NCI-H2107 treated with DMSO at 0.1 percent for 48 hours (cell line): ENCODE data around the gene HMCN1.

ENCODE experiments used
- DNase-seq: peaks from one replicate; lab custom pipeline; 2025; ENCODE audit not compliant: unreplicated experiment; lab: John Stamatoyannopoulos, UW

HMCN1 gene

DNA sequence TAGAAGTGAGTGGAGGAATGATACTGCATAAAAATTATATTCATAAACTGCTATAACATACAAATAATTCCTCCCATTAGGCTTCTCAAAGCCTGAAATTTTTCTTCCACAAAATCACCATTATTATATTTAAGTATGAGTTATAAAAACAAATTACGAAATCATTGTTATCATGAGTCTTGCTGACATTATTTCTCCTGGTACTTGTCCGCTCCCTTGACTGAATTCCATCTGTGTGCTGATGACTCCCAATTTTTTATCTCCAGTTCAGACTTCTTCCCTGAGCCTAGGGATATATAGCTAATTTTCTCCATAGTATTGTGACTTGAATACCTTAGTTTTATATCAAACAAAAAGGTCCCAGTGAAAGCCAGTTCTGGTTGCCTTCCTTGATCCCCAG, 268.2 kb downstream of the HMCN1 start:
- DNase-seq = no peak

DNA sequence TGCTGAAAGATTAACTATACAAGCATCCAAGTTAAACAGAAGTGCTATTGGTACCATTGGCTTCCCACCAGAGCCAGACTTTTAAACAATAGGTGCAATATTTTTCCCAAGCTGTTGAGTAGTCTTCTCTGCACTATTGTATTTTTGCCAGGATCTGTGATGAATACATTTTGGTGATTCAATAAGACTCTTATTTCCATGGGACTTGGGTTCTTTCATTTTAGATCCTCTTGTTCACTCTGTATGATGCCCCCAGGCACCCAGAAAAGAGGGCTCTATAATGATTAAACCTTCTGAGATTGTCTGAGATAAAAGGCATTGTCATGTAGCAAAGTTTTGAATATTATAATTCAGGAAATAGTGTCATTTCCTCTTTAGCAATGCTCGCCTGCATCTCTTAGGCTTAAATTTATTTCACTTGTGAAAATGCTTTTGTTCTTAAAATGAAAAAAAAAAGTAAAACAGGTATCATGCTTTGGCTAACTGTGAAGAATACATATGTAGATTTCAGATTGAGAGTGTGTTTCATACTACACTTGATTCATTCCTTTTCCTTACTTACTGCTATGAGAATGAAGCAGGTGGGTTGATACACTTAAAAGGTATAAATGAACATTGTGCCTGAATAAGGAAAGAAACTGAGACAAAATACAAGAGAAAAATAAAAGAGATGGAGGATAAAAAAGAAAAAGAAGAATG, 275.0 kb downstream of the HMCN1 start:
- no peak for DNase-seq

DNA sequence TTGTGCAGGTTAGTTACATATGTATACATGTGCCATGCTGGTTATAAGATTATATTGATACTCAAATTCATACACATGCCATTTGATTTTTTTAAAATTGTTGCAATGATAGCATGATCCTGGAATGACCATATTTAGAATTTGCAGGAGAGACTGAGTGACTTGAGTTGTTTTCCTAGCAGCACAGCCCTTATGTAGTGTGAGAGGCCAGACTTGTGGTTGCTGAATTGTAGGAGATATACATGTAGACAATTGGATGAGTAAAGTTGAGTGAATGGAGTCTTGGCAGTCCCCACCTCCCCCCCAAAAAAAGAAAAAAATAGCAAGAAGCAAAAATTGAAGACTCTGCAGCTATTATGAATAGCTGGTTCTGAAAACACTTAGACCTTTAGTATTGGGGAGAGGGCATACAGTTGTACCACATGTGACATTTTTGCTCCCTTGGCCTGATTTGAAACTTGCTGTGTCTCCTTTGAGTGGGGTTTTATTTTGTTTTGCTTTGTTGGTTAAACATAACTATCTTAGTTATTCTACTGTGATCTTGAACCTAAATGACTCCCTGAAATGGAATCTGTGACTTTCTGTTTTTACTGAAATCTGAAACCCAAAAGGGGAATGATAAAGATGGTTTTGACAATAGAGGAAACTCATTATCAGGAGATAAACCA, 280.3 kb downstream of the HMCN1 start:
- no peak for DNase-seq

DNA sequence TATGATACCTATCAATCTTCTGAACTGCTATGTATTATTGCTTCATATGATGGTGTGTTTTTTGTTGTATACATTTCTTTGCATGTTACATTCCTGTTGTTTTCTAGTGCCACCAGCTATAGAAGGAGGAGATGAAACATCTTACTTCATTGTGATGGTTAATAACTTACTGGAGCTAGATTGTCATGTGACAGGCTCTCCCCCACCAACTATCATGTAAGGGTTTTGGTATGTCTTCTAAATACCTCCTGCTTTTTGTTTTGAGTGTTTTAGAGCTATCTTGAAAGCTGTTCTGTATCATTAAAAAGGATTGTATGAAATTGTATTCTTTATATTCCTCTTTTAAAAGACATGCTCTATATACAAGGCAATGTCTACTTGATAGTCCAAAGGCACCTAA, 282.7 kb downstream of the HMCN1 start:
- DNase-seq = no peak

DNA sequence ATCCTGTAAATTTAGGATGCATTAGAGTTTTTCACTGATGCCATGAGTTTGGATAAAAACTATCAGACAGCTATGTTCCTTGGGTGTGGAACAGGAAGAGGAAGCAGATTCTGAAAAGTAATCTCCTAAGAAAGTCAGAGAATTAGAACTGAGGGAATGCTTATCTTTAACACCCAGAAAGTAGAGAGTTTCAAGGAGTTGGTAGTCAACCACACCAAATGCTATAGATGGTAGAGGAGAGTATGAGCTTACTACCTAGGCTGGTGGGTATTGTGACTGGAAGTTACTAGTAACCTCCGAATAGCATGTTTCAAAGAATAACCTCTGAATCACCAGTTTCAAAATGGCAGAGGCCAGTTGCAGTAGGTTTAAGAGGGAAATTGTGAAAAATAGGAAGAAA, 288.0 kb downstream of the HMCN1 start:
- no peak for DNase-seq

DNA sequence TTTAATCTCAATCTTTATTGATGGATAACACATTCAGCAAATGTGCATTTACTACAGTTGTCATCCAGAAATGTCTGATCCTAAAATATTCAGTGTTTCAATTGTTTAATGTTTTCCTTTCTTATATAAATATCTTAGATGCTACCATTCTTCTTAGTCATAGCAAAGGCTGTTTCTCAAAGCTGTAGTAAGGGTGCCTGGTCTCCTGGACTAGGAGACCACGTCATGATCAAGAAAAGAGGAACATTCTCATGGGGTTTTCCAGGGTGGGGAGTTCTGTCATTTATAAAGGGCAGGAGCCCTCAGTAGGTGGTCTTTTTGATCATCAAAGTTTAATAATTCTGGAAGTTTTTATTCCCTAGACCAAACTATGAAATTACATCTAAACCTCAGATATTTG, 292.8 kb downstream of the HMCN1 start:
- no peak for DNase-seq

DNA sequence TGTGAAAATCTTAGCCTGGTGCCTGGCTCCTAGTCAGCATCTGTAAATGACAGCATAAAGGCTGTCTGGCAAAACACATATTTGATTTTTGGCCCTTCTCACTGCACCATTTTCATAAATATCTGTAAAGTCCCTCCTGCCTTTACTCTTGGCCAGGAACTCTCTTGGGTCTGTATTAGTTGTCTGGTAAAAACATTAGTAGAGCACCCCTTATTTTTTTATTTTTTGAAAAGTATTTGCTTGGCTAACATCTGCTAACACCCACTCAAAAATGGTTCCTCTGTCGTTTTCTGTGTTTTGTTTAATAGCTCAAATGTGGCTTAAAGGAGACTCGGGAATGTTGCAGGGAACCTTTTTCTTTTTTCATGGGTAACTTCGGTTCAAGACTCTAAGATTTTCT, 293.4 kb downstream of the HMCN1 start:
- DNase-seq = no peak

DNA sequence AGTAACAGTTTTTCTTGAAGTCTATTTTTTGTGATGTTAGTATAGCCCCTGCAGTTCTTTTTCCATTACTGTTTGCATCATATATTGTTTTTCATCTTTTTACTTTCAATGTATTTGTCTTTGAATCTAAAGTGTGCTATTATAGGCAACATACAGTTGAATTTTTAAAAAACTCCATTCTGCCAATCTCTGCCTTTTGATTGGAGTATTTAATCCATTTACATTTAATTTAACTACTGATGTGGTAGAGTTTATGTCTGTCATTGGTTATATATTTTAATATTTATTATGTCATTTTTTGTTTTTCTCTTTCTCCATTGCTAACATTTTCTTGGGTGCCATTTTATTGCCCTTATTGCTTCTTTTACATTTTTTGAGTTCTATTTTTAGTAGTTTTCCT, 296.3 kb downstream of the HMCN1 start:
- DNase-seq = no peak

DNA sequence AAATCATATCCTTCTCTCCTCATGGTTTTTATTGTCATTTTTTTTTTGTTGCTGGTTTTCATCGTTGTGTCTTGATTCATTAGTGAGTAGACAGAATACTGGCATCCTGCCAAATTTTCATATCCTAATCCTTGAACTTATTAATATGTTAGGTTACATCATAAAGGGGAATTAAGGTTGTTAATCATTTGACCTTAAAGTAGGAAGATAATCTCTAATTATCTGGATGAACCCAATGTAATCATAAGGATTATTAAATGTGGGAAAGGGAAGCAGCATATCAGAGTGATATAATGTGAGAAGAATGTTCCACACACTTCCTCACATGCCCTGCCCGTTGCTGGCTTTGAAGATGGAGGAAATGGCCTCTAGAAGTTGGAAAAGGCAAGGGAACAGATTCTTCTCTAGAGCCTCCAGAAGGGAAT, 299.7 kb downstream of the HMCN1 start:
- no peak for DNase-seq

DNA sequence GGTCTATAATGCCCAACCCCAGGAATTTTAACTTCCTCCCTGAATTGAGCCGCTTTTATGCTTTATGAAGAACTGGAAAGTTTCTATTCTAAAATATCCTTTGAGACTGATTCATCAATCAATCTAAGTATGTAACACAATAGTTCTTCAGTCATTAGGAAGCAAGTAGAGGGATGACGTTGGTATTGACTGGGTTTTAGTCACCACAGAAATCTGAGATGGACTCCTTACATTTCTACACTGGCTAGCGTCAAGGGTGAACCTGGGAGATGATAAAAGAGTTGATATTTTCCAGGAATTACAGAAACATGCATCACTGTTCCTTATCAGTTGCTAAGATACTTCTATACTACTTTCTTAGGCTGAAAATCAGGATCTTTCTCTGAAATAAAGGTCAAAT, 308.0 kb downstream of the HMCN1 start:
- no peak for DNase-seq

DNA sequence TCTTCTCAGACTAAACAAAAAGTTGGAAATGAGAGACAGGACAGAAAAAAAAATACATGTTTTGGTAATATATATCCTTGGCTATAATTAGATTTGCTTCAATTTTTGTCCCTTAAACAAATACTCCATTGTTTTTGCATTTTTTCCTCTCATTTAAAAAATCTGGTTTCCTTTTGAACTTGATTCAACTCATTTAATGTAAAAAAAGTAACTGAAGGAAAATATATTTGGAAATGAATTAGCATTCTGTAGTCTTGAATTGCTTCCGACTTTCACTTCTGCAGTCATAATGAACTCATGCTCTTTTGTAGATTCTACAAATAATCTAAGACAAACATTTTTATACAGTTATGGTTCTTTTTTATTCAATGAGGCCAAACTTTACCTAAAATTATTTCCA, 309.1 kb downstream of the HMCN1 start:
- no peak for DNase-seq

DNA sequence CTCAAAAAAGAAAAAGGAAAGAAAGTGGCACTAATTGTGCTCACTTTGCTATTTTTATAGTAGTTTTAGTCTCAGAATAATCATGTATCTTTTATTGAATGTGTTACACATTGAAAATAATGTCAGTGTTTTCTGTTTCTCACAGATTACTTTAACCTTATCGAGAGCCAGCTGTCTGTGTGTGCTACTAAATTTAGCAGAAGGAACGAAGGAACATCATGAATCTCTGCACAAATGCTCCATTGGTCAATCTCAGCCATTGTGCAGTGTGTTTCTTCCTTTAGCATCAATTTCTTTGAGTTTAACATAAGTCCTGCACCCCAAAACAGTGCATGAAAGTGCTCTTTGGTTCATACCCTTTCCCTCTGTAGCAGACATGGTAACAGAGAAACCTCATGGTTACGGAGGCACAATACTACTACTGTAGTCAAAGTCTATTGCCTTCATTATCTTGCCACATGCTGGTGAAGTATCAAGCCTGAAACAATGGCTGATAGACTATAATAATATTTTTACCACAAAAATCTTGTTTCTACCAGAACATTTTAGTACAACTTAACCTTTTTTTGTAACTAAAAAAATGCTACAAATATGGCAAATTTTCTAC, 310.0 kb downstream of the HMCN1 start:
- DNase-seq = no peak

DNA sequence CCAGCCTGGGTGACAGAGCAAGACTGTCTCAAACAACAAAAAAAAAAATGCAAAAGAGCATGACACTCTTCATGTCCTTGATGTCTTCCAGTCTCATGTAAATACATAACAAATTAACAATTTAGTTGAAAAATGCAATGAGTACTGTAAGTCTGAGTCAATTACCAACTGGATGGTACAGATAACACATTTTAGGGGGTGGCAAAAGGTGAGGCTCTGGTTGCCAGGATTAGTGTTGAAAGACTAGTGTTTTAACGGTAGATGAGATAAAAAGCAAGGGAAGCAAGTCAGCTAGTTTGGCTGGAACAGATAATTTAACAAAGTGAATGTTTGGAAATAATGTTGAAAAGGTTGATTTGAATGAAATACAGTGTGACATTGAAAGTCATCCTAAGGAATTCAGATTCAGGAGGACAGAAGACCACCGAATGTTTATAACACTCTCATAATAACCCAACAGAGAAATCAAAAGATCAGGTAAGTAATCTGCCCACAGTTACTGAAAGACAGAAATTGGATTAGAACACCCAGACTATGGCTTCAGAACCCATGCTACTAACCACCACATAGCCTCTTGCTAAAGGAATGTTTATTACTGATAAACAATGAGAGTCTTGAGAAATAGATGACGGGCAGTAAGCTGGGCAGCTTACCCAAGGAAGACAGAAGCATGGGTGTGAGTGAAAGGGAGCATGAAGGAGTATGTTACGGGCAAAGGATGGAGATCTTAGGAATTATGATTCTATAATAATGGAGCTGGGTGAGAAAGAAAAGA, 312.4 kb downstream of the HMCN1 start:
- no peak for DNase-seq

DNA sequence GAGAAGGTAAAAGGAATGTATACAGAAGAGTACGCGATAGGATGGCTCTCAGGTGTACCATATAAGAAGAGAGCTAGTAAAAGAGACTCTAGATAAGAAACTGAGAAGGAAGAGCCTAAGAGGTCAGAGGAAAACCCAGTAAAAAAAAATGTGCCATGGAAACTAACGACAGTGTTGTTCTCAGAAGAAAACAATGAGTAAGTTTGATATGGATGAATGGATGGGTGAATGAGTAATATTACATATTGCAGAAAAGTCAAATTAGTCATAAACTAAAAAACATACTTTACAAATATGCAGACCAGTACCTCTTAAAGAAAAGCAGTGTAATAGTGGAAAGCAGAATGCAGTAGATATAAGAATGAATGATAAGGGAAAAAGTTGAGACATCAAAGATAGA, 316.2 kb downstream of the HMCN1 start:
- no peak for DNase-seq

DNA sequence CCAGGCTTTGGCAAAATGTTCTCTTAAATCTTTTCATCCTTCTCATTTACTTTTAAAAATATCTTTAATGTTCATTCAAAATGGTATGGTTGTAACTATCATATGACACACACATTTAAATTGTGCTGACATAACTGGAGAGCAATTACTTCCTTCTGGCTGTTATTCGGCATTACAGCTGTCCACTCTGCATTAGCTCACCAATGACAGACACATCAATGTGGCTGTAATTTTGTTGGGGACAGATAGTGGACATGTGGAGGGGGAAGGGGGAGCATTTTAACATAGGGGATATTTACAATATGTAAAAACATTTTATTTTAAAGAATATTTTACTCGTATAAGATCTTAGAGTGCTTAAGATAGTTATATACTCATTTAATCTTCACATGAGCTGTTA, 319.8 kb downstream of the HMCN1 start:
- DNase-seq = no peak

DNA sequence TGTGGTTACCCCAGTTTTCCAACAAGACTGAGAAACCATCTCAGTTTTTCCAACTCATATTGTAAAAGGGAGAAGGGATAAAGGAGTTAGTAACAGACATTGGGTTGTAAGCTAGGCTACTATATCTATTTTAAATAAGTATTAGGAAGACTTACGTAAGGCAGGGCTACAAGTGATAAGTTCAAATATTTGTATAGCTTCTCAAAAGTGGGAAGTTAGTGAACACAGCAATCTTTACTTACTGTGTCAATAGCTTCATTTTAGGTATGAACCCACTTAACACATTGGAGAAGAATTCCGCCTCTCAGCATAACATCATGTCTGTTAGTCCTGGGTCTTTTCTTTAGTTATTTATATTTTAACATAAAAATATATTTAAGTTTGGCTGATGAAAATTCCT, 320.7 kb downstream of the HMCN1 start:
- no peak for DNase-seq

DNA sequence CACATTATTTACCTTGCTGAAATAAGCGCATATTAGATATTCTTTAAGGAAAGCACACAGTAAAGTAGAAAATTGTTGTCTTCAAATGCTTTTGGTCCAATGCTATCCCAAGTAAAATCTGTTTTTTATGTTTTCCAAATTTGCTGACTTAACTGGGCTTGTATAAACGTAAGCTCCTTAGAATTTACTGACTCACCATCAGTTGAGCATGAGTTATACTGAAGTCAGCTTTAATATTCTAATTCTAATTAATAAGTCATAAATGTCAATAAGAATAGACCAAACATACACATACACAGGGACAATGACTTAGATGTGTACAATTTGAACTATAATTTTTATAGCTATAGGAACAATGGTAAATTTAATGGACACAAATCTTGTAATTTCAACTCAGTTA, 321.7 kb downstream of the HMCN1 start:
- DNase-seq = no peak

DNA sequence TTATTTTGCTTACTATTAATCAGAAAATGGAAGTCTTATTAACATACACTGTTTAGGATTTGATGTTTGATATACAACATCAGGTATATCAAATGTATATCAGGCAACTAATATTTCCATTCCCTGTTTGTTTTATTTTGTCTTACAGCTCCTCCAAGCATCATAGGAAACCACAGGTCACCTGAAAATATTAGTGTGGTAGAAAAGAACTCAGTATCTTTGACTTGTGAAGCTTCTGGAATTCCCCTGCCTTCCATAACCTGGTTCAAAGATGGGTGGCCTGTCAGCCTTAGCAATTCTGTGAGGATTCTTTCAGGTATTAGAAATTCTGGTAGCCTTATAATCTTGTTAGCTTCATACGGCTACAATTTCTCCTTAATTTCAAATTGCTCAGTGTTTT, 322.9 kb downstream of the HMCN1 start:
- DNase-seq = no peak

DNA sequence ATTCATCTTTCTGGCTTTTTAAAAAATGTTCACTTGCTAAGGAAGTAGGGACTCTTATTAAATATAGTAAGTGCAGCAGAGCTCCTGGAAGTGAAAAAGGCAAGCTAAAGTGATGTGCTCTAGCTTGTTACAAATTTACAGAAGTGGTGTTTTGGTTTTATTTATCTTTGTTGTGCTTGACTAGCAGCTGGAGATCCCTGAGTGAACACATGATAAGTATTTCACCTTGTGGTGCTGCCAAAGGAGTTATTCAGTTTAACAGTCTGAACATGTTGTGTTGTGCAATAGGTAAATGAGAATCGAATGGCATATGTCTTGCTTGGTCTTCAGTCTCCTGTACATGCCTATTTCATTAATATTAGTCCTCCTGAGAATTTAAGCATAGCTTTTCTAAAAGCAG, 325.1 kb downstream of the HMCN1 start:
- DNase-seq = peak; percentile 10

DNA sequence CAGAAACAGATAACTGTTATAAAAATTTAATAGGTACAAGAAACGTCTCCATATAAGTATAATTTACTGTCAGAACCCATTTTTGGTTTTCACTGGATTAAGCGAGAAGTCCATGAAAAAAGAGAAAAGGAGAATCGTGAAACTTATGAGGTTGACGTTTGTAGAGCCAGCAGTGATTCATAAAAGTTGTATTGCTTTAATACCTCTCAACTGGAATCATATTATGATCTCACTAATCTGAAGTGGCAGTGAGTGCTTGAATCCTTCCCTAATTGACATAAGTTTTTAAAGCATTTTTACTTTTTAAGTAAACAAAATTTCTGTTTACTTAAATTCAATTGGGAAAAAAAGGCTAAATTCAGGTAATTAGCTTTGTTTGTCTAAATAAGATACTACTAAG, 325.6 kb downstream of the HMCN1 start:
- no peak for DNase-seq

DNA sequence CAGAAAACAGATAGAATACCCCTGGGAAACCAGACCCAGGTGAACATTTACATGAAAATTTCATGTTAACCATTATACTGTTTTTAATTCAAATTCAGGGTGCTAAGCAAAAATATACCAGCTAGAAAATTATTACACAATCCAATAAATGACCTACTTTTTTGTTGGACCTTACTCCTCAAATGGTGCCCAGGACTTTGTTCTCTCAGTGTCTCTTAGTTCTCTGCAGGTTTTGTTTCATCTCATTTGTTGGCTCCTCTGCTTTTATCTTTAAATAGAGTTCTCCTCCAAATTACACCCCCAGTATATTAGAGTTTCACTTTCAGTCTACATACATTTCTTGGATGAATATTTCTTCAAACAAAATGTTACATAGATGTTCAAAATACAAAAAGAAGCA, 326.0 kb downstream of the HMCN1 start:
- no peak for DNase-seq

DNA sequence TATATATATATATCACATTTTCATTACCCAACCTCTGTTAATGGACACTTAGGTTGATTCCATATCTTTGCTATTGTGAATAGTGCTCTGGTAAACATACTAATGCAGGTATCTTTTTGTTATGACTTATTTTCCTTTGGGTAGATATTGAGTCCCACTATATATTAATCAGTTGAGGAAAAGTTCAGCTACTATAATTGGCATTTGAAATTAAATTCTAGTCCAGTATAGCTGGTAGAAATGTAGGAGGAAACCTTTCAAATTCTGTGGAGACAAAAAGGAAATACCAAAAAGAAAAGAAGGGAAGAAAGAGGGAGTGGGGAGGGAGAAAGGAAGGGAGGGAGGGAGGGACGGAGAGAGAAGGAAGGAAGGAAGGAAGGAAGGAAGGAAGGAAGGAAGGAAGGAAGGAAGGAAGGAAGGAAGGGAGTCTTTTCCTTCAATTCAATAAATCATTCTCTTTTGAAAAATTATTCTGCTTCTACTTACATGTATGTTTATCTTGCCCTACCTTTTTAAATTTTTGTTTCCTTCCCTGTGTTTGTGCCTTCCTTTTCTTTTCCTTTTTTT, 329.0 kb downstream of the HMCN1 start:
- no peak for DNase-seq
